Measurements from ENCODE around the gene RPL29.

RPL29 gene

DNA sequence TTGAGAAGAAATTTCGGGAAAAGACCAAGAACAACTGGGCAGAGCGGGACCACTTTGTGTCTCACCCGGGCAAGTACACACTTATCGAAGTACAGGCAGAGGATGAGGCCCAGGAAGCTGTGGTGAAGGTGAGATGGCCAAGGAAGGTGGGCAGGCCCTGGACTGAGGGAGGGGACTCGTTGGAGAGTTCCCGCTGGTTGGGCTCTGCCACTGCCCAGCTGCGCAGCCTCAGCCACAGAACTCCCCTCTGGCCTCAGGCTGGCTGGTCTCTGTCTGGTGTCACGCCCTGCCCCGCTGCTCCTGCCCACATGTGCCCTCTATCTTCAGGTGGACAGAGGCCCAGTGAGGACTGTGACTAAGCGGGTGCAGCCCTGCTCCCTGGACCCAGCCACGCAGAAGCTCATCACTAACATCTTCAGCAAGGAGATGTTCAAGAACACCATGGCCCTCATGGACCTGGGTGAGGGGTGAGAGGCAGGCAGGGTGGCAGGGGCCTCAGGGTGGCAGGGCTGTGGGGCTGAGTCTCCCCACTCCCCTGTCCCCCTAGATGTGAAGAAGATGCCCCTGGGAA is 51.2 kb downstream of the RPL29 start:
- no peak for DNase-seq
